CD4-positive, alpha-beta T cell treated with Interleukin-17A for 4 hours (primary cell): Measurements from ENCODE around the gene CCM2.

Source experiments
- DNase-seq: peaks from one replicate; pipeline ENCODE4 v3.0.0-alpha.2; 2020; ENCODE audit warnings: mixed read lengths

The CCM2 gene

DNA sequence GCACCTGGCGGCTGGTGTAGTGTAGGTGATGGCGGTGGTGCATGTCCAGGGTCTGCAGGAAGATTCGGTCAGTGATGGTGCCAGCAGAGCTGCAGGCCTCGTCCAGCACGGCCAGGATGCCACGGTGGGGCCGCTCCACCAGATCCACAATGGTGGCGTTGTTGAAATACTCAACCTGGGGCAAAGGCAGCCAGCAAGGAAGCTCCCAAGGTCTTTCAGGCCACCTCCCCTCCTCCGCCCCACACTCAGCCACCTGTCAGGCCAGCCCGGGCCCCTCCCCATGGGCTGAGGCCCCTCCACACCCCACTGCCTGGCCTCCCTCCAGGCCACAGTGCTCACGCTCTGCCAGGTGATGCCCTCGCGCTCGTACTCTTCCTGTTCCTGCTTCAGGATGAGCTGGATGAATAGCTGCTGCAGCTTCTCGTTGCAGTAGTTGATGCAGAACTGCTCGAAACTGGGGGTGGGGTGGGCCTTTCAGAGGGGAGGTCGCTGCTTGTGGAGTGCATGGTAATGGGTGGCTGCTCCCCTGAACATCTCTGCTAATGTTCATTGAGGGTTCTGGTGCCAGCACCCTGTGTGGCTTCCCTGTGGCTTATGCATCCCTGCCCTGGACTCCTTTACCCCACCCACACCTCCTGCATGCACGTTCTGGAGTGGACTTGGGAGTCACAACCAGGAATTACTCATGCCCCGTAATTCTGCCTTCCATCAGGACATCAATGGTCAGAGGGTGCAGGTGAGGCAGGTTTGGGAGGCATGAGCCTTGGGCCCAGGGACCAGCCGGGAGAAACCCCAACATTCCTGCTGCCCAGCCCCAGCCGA is 30.1 kb upstream of the CCM2 start:
- no peak for DNase-seq

DNA sequence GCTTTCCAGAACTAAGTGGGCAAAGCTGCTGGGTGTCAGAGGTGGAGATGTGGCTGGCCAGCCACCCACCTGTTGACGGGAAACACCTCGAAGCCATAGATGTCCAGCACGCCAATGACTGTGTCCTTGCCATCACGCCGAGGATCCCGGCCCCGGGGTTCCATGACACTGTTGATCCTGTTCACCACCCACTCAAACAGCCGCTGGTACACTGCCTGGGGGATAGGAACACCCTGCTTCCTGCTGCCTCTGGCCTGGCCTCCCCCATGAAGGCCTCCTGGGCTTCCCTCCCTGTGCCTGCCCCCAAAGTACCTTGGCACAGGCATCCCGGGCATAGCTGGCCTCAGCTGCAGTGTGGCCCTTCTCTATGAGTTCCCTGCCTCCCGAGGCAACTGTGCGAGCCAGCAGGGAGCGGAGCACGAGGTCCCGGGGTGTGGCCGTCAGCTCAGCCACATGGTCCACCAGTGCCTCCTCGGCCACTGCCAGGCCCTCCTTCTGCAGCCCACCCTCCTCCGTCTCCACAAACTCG is 29.4 kb upstream of the CCM2 start:
- DNase-seq, result no peak

DNA sequence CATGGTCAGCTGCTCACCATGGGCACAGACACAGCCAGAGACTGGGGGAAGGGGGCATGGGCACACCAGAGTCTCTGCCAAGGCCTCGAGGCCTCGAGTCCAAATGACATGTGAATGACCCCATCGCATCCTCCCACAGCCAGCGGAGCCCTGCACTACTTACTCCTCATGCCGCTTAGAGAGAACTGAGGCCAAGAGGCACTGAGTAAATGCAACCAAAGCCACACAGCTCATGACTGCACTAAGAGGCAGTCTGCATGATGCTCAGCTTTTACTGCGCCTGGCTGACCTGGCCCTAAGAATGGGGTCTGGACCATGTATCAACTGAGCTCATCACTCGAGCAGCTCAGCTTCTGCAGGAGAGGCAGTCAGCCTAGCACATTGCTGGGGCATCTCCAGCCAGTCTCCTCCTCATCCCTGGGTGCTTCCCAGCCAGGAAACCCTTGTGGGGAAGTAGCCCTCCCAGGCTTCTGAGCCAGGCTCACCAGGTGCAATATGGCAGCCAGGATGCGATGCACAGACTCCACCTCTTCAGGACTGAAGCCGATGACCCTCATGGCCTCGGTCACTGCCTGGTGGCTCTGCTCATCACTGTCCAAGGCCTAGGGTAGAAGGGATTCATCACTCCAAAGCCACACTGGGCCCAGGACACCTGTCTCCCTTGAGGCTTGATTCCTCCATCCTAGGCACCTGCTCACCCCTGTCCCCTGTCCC is 28.7 kb upstream of the CCM2 start:
- DNase-seq, result no peak

DNA sequence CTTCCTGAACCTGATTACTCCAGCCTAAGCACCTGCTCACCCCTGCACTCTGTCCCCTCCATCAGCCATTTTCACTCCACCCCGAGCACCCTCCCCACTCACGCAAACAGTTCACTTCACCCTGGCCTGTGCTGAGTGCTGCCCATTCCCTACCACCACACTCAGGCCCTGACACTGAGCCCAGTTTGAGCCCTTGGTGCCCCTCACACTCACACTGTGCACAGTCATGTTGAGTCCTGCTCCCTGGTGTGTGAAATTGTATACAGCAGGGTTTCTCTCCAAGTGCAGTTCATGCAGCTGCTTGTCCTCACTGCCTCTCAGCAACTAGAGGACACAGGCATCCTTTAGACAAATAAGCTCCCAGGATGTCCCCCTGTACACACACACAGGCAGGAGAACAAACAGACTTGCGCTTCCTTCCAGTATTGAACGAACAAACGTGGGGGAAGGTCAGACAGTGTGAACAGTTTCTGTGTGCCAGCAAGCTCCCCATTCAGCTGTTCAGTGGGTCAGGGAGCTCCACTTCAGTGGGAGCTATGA is 28.0 kb upstream of the CCM2 start:
- DNase-seq, result no peak

DNA sequence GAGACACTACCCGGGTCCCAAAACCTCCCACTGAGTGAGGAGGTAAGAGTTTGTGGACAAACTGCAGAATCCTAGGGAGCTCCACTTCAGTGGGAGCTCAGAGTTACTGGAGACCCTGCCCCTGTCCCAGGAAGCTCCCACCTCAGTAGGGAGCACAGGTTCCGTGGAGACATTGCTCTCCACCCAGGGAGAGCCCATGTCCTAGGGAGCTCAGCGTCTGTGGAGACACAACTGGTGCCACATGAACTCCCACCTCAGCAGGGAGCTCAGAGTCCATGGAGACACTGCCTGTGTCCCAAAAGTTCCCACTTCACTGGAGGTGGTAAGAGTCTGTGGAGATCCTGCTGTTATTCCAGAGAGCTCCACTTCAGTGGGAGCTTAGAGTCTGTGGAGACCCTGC is 27.4 kb upstream of the CCM2 start:
- DNase-seq, result no peak

DNA sequence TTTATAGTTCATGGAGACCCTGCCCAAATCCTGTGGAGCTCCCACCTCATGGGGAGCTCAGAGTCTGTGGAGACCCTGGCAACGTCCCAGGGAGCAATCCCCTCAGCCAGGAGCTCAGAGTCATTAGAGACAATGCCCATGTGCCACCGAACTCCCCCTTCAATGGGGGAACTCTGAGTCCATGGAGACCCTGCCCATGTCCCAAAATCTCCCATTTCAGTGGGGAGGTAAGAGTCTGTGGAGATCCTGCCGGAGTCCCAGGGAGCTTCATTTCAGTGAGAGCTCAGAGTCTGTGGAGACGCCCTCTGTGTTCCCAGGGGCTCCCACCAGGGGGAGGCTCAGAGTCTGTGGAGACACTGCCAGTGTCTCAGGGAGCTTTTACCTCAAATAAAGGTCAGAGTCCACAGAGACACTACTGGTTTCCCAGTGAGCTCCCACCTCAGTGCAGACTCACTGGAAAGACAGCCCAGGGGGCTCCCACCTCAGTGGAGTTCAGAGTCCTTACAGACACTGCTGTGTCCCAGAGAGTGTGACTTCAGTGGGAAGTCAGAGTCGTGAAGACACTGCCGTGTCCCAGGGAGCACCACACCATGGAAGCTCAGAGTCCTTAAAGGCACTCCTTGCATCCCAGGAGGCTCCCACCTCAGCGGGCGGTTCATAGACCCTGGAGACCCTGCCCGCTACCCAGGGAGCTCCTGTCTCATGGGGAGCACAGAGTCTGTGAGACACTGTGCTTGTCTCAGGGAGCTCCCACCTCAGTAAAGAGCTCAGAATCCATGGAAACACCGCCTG is 26.2 kb upstream of the CCM2 start:
- DNase-seq, result peak; percentile 78

DNA sequence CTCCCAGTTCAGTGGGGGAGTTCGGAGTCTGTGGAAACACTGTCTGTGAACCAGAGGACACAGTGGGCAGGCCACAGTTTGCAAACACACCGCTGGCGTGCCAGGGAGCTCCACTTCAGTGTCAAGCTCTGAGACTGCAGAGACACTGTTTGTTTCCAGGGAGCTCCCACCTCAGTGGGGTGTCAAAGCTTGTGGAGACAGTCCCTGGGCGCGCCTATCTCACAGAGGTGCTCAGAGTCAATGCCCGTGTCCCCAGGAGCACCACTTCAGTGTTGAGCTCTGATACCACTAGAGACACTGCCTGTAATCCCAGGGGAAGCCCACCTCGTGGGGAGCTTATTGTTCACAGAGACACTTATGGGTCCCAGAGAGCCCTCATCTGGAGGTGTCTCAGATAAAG is 25.5 kb upstream of the CCM2 start:
- no peak for DNase-seq

DNA sequence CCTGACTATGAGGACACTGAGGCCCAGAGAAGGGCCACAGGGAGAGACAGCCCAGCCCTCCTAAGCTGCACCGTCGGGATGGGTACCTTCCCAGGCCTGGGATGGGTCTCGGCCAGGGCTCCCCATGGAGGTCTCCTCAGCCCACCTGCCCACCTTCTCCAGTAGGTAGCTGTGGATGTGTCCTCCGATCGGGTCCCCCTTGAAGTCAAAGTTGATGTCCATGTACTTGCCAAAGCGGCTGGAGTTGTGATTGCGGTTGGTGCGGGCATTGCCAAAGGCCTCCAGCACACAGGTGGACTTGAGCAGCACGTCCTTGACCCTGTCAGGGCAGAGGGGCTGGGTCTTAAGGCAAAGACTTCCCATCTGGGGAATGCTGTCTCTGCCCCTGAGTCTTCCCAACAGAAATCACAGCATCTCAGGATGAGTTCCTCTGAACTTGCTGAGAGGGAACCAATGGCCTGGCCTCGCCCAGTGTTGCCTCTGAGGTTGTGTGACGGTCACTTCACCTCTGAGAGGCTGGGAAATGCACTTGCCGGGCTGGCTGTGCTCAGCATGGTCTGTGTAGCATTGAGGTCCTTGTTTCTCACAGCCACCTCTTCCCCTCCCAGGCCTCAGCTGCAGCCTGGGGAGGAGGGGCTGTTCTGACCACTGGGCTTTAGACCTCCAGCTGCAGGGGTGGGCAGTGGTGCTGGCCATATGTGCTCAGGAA is 24.5 kb upstream of the CCM2 start:
- no peak for DNase-seq

DNA sequence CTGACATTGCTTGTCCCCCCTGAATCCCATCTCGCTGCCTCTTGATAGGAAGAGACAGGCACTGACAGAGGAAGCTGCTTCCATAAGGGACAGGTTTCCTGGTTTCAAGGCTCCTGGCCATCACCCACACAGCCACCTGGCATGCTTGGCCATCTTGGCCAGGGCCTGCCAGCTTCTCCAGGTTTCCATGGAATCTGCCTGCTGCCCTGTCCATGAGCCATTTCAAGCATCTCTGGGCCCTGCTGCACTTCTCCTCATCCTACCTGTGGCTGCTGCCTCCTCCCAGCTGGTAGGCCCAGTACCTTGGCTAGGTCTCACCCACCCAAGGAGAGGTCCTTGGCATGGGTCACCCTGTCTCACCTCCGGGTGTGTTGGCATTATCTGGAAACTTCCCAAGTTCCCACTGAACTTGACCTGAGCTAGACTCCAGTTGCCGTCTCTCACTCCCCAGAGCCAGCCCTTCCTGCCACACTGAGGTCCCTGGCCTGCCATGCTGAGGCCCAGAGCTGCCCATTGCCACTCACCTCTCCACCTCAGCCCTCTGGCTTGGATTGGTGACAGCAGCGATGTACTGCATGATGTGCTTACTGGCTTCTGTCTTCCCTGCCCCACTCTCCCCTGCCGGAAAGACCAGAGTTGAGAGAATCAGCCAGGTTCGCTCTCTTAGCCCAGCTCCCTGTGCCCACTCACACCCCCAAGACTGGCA is 23.8 kb upstream of the CCM2 start:
- no peak for DNase-seq

DNA sequence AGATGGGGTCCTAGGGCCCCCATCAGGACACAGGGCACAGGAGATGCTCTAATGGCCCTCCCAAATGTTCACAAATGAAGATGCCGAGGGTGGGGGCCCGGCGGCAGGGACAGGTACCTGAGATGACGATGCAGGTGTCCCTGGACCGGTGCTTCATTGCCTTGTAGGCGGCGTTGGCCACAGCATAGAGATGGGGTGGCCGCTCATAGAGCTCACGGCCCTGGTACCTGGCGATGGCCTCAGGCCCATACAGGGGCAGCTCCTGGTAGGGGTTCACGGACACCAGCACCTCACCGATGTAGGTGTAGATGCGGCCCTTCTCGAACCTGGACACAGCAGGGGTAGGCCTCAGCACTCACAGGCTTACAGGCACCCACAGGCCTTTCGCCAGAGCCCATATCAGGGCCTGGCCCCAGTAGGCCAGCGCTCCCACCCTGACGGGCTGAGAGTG is 23.2 kb upstream of the CCM2 start:
- no peak for DNase-seq

DNA sequence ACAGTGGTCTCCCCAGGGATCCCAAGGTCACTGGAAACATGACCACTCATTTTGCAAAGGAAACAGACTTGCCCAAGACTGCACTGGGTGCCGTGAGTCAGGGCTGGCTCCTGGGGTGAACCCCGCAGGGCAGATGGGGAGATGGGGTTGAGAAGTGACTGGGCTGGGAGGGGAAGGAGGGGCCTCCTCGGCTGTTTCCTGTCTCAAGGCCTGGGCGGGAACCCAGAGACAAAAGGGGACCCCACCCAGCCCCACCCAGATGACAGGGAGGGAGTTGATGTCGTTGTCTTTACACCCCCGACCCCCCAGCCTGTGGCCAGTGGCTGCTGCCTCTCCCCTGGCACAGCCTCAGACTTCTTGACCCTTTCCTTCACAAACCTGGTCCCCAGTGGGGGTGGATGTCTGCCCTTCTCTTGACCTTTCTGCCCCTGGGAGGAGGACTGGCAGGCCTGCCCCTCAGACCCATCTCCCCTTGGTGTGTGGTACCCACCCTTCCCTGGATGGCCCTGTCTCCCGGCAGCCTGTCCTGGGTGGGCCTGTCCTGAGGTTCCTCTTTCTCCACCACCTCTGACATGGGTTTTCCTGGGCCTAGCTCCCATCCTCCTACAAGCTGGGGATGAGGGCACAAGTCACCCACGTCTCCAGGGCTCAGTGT is 22.6 kb upstream of the CCM2 start:
- DNase-seq, result peak; percentile 85

DNA sequence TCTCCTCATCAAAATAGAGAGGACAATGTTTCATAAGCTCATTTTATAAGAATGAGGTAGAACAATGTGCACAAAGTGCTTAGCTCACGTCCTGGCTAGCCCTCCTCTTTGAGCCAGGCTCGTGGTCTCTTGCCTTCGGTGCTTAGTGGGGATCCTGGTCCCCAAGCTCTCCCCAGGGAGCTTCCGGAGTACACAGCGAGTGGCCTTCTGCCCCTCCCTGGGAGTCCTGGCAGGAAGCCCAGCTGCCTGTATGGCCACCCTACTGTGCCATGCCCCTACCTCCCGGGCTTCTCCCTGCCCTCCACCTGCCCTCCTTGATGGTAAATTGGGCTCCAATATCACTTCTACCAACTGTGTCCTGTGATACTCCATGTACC is 22.1 kb upstream of the CCM2 start:
- DNase-seq, result peak; percentile 34

DNA sequence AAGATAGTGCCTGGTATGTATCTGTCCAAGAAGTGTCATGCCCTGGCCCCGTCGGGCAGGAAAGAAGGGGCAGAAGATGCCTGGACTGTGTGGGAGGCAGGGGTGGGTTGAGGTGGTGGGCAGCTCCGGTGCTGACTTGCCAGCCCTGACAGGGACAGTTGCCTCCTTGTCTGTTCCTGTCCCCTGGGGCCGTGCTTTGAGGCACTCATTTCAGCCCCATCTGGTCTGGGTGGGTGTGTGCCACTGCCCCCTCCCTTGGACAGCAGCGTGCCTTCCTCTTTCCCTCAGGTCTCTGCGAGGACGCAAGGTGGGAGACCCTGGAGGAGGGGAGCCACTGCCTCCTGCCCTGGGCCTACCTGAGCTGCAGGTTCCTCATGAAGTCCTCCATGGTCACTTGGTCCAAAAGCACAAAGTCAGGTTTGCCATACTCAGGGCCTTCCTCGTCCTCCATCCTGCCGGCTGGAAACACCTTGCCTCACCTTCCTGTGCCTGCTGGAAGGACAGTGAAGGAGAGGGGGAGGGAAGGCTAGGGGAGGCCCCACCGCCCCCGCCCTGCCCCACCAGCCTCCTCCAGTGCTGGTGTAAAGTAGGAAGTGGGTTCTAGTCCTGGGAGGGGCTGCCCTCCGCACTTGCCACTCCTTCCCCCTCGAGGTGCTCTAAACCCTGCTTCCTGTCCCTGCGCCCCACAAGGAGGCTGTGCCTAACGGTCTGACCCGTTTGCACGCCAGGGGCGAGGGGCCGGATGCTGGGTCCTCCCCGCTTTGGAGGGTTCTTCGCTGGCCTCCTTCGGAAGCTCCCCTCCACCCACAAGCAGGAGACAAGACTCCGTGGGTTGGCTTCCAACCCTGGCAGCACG is 21.3 kb upstream of the CCM2 start, which contains the start of gene MYO1G:
TSS of gene MYO1G (minus strand) at position 505 of the 856 bp plus-strand sequence. CDS start at position 451, 54 bp downstream.
- peak; percentile 91 for DNase-seq

DNA sequence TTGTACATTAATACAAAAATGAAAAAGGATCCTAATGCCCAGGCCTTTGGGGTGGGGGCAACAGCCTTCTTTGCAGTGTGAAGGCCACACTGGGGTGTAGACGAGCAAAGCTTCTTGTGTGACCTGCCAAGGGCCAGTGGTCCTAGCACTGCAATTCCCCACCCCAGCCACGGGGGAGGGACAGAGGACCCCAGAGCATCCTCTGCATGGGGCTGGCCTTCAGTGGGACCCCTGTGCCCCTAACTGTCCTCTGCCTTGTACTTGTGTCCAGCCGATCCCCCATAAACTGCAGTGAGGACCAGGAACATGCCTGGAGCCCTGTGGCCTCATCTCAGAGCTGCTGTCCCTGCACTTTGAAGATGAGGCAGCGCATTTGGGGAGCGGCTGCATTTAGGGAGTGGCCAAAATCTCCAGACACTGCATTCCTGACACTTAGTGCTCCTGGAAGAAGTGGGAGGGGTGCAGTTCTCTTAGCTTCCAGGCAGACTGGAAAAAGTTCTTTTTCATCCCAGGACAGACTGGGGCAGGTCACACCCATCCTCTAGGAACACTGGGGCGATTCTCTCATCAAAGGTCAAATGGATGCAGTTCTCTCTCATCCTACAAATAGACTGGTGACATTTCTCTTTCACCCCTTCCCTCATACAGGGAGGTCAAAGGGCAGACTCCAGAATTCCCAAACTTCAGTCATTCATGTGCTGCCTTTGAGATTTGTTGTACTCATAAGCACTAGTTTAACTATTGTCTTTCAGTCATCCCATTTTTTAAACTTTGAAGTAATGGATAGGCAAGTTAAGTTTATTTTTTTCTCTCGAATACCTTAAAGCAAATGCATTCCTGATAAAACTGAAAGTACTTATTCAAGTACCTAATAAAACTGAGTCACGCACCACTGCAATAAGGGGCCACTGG is 20.3 kb upstream of the CCM2 start:
- DNase-seq, result no peak

DNA sequence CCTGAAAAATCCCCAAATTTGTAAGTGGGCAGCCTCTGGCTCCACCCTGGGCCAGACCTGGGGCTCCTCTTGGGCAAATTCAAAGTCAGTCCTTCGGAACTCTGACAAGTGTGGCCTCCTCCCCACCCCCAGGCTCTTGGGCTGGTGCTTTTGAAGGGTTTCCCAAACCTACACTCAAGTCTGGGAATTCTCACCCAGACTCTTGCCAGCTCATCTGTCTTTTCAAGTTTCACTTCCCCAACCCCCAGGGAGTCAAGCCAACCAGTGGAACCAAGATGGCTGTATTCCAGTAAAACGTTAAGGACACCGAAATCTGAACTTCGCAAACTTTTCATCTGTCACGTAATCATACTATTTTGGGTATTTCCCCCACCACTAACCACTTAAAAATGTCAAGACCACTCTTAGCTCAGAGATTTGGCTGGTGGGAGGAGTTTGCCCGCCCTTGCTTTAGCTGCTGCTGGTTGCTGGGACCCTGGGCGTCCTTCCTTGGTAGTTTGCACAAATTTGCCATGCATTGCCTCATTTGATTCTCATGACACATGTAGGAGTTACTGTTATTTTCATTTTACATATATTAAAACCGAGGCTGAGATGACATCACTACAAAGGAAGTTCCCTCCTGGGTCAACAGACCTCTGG is 19.5 kb upstream of the CCM2 start:
- peak; percentile 42 for DNase-seq

DNA sequence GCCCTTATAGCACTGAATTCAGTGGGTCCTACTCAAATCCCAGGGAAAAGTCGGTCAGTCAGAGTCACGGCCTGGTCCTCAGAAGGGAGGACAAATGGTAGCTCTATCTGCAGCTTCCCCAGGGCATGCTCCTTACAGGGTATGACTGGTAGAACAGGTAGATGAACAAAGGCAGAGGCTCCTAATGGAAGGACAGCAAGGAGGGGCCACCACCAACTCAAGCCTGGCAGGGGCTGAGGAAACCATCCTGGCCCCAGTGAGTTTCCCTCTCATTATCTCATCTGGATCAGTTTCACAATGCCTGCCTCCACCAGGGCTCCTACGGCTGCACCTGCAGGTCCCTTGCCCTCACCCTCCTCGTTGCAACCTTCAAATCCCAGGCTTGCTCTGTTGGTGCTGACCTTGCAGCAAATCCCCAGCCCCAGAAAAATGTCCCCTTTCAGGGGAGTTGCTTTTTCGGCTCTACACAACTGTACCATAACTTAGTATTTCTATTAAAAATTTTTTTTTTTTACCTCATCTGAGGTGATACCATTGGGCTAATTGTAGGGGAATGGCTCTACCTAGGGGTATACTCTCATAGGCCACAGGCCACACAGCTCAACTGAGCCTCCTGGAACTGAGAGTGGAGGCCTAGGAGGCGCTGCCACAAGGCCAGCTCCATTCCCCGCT is 18.8 kb upstream of the CCM2 start:
- DNase-seq, result no peak

DNA sequence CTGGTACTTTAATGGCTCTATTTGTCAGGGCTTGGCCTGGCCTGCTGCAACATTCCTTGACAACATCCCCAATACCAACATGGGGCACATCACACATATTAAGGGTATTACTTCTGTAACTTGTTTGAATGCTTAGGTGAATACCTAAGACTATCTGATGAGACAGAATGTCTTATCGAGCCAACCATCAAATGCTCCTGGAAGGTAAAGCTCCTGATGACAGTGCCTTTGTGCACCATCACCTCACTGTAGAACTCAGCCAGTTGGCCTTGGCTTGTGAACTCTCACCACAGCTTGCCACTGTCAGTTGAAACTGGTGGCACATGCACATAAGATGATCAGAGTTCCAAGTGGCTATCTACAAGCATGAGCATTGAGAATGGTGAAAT is 17.5 kb upstream of the CCM2 start:
- no peak for DNase-seq

DNA sequence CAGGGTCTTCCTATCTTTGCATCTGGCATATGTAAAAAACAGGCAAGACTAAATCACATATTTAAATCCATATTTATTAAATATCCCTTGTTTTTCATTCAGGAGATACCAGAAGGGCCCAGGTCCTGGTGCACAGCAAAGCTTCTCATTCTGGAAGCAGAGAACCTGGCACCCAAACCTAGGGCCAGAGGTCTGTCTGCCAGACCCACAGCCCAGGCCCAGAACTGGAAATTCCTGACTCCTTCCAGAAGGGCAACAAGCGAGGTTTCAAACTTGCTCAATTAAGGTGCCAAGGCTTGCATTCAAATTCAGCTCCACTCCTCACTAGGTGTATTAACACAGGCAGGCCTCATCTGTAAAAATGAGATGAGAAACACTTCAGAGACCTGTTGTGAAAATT is 17.0 kb upstream of the CCM2 start:
- DNase-seq, result no peak
